PFSK-1 (cell line): ENCODE results near the gene CCDC33.

Experiments used
- FOXP2 ChIP-seq: optimal IDR thresholded peaks from 2 replicates; pipeline ENCODE3; 2011; ENCODE audit warnings: borderline replicate concordance, control low read depth, inconsistent platforms; ENCODE audit not compliant: insufficient read depth; ENCODE audit errors: extremely low read length, extremely low read depth
- POLR2AphosphoS5 ChIP-seq: IDR thresholded peaks from 2 replicates; pipeline ENCODE4 v1.6.1; 2012; ENCODE audit warnings: low read depth, mild to moderate bottlenecking, control low read depth, low read length, moderate library complexity
- REST ChIP-seq, 2 experiments: IDR thresholded peaks; 2 replicates each; pipeline versions ENCODE4 v1.6.1 to v1.8.0; 2011 to 2012; ENCODE audit warnings: low read depth in 2 of 2, low read length in 2 of 2, control low read depth in 1 of 2, inconsistent platforms in 1 of 2, mild to moderate bottlenecking in 1 of 2, moderate library complexity in 1 of 2; ENCODE audit not compliant: insufficient read depth in 1 of 2
- SIN3A ChIP-seq: IDR thresholded peaks from 2 replicates; pipeline ENCODE4 v1.6.1; 2012; ENCODE audit warnings: mild to moderate bottlenecking, low read length, moderate library complexity, borderline replicate concordance; ENCODE audit not compliant: insufficient read depth
- TAF1 ChIP-seq: IDR thresholded peaks from 2 replicates; pipeline ENCODE4 v1.6.1; 2012; ENCODE audit warnings: low read length, control low read depth, borderline replicate concordance; ENCODE audit not compliant: insufficient read depth

CCDC33 gene

GRCh38 chr15:74293021-74293810 lies 57.1 kb downstream of the CCDC33 start:
- TF ChIP-seq REST (IDR thresholded peaks at IDR 0.05; ENCODE audit: insufficient read depth in 1 of 2, low read depth in 2 of 2, low read length in 2 of 2) (no peak), FOXP2 (no peak)

GRCh38 chr15:74294010-74294409 lies 57.9 kb downstream of the CCDC33 start:
- TF ChIP-seq REST (IDR thresholded peaks at IDR 0.05; ENCODE audit: insufficient read depth in 1 of 2, low read depth in 2 of 2, low read length in 2 of 2) (no peak), POLR2AphosphoS5 (no peak), TAF1 (no peak), SIN3A (no peak), FOXP2 (no peak)

- TF ChIP-seq TAF1 (no peak), SIN3A (no peak)
Observed at GRCh38 chr15:74295800-74296199, 59.7 kb downstream of the CCDC33 start.

- no peak for TF ChIP-seq POLR2AphosphoS5
- no peak for TF ChIP-seq FOXP2
- TF ChIP-seq TAF1, result no peak
- no peak for TF ChIP-seq SIN3A
- no peak for TF ChIP-seq REST (IDR thresholded peaks at IDR 0.05; ENCODE audit: insufficient read depth in 1 of 2, low read depth in 2 of 2, low read length in 2 of 2)
Observed at GRCh38 chr15:74297887-74298286, 61.8 kb downstream of the CCDC33 start.

GRCh38 chr15:74300057-74300795 lies 64.1 kb downstream of the CCDC33 start:
- TF ChIP-seq SIN3A, result no peak
- TF ChIP-seq REST (IDR thresholded peaks at IDR 0.05; ENCODE audit: insufficient read depth in 1 of 2, low read depth in 2 of 2, low read length in 2 of 2), result no peak
- TF ChIP-seq TAF1, result no peak
- no peak for TF ChIP-seq POLR2AphosphoS5
- no peak for TF ChIP-seq FOXP2
